ENCODE measurements around the gene PTPRM. TPM values are rescaled to one million over a fixed set of nuclear protein-coding genes. Genes with fewer than 3 reads are reported as not detected.
A peak's percentile ranks its signal among the peaks of the same experiment; 100 is the strongest.

PTPRM gene
- total and polyA plus RNA-seq, 2 donors (not counting 3 experiments of a cell fraction or from before 2014, with no cell fraction given), result 37.4 to 43.7 TPM

DNA sequence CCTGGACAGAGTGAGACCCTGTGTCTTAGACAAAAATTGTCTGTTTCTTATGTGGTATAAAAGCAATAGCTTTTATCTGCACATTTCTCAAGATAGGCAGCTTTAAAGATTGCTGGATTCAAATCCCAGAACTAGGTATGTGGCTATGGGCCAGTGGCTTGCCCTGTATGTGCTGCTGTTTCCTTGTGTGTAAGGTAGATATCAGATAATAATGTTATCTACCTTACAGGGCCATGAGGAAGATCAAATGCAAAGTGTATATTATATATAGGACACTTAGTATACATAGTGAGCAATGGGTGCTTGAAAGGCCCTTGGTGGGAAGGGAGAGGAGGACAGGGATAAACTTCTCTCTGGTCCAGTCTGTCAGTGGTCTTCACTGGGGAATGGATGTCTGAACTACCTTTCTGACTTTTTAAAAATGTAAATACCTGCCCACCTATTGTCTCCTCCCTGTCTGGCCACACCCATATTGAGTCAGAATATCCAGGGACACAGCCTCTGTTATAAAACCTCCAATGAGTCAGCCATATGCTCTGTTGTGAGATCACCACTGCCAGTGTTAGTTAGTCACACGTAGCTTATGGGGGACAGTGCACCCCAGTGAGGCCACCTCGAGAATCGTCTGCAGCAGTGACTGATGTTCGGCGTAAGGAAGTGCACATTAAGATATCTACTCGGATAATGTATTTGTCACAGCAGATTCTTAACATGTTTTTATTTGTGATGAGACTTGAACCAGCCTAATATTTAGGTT is 383.4 kb downstream of the PTPRM start:
- Histone ChIP-seq H4K20me1 (replicated peaks; ENCODE audit: control insufficient read depth, extremely low read depth, insufficient read depth, low read length) (no peaks in the 10 kb centered on the region), H3K4me3 (replicated peaks in 1 of 3; ENCODE audit: insufficient read depth in 1 of 3, low read depth in 1 of 3, low read length in 3 of 3) (no peak overlapping the region), H3K9ac (replicated peaks; ENCODE audit: extremely low read depth, insufficient read depth, low read length) (no peak overlapping the region), H2AFZ (ENCODE audit: low read depth, low read length) (no peak overlapping the region), H3K36me3 (ENCODE audit: control insufficient read depth in 2 of 2, extremely low read depth in 1 of 2, insufficient read depth in 2 of 2, low read length in 2 of 2) (no peaks in the 10 kb centered on the region), H3K9me3 (replicated peaks; ENCODE audit: control insufficient read depth, insufficient read depth, low read length) (no peaks in the 10 kb centered on the region), H3K27me3 (ENCODE audit: control insufficient read depth in 2 of 2, insufficient read depth in 2 of 2, low read length in 2 of 2) (no peaks in the 10 kb centered on the region), H3K27ac (ENCODE audit: insufficient read depth, low read depth, low read length) (no peak overlapping the region), H3K9me1 (replicated peaks; ENCODE audit: control insufficient read depth, extremely low read depth, insufficient read depth, low read length) (no peaks in the 10 kb centered on the region), H3K4me2 (ENCODE audit: insufficient read depth, low read length) (no peak overlapping the region), H3K79me2 (ENCODE audit: control insufficient read depth, insufficient read depth, low read length) (no peaks in the 10 kb centered on the region), H3K4me1 (ENCODE audit: control insufficient read depth, extremely low read depth, insufficient read depth, low read length) (peaks cover 28% of the 10 kb centered on the region)
- DNase-seq (ENCODE audit: low read depth, low spot score), result peak; percentile 46
- BruUV-seq (replicated peaks), result no TSS peak
- no peak for FAIRE-seq
- TF ChIP-seq GATA2 (IDR thresholded peaks at IDR 0.05; ENCODE audit: insufficient read depth, insufficient read length, low read depth, low read length) (no peak), FOS (IDR thresholded peaks at IDR 0.05; ENCODE audit: borderline replicate concordance, insufficient read depth, low read length) (peak; percentile 50)
- POLR2A ChIA-PET, result no interaction called here
- CTCF ChIA-PET, result interaction anchor here (0.8 to 1.4 kb wide), 2 partner anchors 8 to 24 kb away, joined by 3 to 6 read pairs; no protein-coding TSS in a partner anchor
- dilution Hi-C loops (cut with MboI; ENCODE audit: extremely low pct_ligation_motif_present, low sequenced_read_pairs) (no loop called here), intact Hi-C loops (cut with micrococcal nuclease) (no loop called here)

DNA sequence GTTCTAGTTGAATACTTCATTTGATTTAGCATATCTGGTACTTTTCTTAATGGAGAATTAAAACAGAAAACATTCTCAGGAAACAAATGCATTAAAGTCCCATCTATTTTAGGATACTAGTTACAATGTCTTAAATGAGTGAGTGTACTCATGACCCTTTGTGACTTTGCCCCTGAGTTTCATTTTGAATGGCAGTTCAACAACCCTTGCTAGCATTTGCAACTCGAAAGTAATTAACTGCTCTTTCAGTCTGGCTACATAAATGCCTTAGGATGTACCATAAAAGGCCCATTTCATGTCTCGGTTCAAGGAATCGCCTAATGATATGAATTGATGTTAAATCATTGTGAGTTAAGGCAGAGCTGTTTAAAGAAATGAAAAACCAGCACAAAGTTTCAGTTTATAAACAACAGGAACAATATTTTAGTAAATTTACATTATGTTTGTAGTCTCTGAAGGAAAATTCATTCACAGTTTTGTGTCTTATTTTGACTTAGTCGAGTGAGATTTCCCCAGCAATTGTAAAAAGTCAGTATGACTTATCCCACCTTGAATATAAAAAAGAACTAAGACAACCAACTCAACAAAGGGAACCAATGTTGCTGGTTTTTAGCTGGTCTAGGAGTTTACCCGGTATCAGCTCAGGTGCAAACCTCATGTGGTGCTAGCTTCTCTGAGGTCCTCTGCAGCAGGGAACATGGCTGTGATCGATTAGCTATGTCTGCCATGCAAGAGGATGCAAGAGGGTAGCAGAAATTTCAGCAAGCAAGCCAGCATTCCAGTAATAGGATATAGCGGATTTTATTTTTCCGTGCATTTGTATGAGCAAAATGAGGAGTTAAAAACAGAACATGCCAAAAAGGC is 386.2 kb downstream of the PTPRM start:
- H3K4me3 ChIP-seq (replicated peaks in 1 of 3; ENCODE audit: insufficient read depth in 1 of 3, low read depth in 1 of 3, low read length in 3 of 3), result no peak overlapping the region
- no TSS peak for BruUV-seq (replicated peaks)
- H3K36me3 ChIP-seq (ENCODE audit: control insufficient read depth in 2 of 2, extremely low read depth in 1 of 2, insufficient read depth in 2 of 2, low read length in 2 of 2), result no peaks in the 10 kb centered on the region
- no peaks in the 10 kb centered on the region for H4K20me1 ChIP-seq (replicated peaks; ENCODE audit: control insufficient read depth, extremely low read depth, insufficient read depth, low read length)
- POLR2A ChIA-PET, result no interaction called here
- dilution Hi-C loops (cut with MboI; ENCODE audit: extremely low pct_ligation_motif_present, low sequenced_read_pairs) (no loop called here), intact Hi-C loops (cut with micrococcal nuclease) (no loop called here)
- CTCF ChIA-PET, result no interaction called here
- no peak overlapping the region for H3K27ac ChIP-seq (ENCODE audit: insufficient read depth, low read depth, low read length)
- H3K9ac ChIP-seq (replicated peaks; ENCODE audit: extremely low read depth, insufficient read depth, low read length), result no peak overlapping the region
- no peaks in the 10 kb centered on the region for H3K9me1 ChIP-seq (replicated peaks; ENCODE audit: control insufficient read depth, extremely low read depth, insufficient read depth, low read length)
- H3K79me2 ChIP-seq (ENCODE audit: control insufficient read depth, insufficient read depth, low read length), result no peaks in the 10 kb centered on the region
- no peak overlapping the region for H3K4me2 ChIP-seq (ENCODE audit: insufficient read depth, low read length)
- H3K9me3 ChIP-seq (replicated peaks; ENCODE audit: control insufficient read depth, insufficient read depth, low read length), result no peaks in the 10 kb centered on the region
- H3K4me1 ChIP-seq (ENCODE audit: control insufficient read depth, extremely low read depth, insufficient read depth, low read length), result peaks cover 13% of the 10 kb centered on the region
- H2AFZ ChIP-seq (ENCODE audit: low read depth, low read length), result no peak overlapping the region
- FAIRE-seq (no peak), DNase-seq (ENCODE audit: low read depth, low spot score) (no peak)
- no peaks in the 10 kb centered on the region for H3K27me3 ChIP-seq (ENCODE audit: control insufficient read depth in 2 of 2, insufficient read depth in 2 of 2, low read length in 2 of 2)
- no peak for TF ChIP-seq POLR2AphosphoS5 (IDR thresholded peaks at IDR 0.05; ENCODE audit: insufficient read depth, low read depth, low read length)
- TF ChIP-seq, protein P1, sequence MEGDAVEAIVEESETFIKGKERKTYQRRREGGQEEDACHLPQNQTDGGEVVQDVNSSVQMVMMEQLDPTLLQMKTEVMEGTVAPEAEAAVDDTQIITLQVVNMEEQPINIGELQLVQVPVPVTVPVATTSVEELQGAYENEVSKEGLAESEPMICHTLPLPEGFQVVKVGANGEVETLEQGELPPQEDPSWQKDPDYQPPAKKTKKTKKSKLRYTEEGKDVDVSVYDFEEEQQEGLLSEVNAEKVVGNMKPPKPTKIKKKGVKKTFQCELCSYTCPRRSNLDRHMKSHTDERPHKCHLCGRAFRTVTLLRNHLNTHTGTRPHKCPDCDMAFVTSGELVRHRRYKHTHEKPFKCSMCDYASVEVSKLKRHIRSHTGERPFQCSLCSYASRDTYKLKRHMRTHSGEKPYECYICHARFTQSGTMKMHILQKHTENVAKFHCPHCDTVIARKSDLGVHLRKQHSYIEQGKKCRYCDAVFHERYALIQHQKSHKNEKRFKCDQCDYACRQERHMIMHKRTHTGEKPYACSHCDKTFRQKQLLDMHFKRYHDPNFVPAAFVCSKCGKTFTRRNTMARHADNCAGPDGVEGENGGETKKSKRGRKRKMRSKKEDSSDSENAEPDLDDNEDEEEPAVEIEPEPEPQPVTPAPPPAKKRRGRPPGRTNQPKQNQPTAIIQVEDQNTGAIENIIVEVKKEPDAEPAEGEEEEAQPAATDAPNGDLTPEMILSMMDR (IDR thresholded peaks at IDR 0.05; ENCODE audit: extremely low read depth in 1 of 2, insufficient read depth in 1 of 2, low read depth in 1 of 2, low read length in 2 of 2), result no peak
- no peak for TF ChIP-seq FOS (IDR thresholded peaks at IDR 0.05; ENCODE audit: borderline replicate concordance, insufficient read depth, low read length)
- TF ChIP-seq GATA2 (IDR thresholded peaks at IDR 0.05; ENCODE audit: insufficient read depth, insufficient read length, low read depth, low read length), result no peak
- no peak for TF ChIP-seq MYC (IDR thresholded peaks at IDR 0.05; ENCODE audit: low read depth, low read length)
- no peak for TF ChIP-seq EZH2 (IDR thresholded peaks at IDR 0.05; ENCODE audit: borderline replicate concordance, low read depth, low read length, severe bottlenecking)
- TF ChIP-seq, protein P2, sequence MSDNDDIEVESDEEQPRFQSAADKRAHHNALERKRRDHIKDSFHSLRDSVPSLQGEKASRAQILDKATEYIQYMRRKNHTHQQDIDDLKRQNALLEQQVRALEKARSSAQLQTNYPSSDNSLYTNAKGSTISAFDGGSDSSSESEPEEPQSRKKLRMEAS (IDR thresholded peaks at IDR 0.05; ENCODE audit: insufficient read depth, insufficient read length), result no peak
- TF ChIP-seq JUN (IDR thresholded peaks at IDR 0.05; ENCODE audit: borderline replicate concordance, insufficient read depth, insufficient read length, low read depth), result no peak
- TF ChIP-seq POLR2A (IDR thresholded peaks at IDR 0.05; ENCODE audit: low read depth, low read length), result no peak

Measured in endothelial cell of umbilical vein (primary cell).